GM12878 (cell line): ENCODE data around the gene HPD. TPM values are rescaled to one million over a fixed set of nuclear protein-coding genes. Genes with fewer than 3 reads are reported as not detected.

Experiments used
- ATAC-seq: fragments of 200-7000 bp; cut with Tn5 transposase; 3 replicates; pipeline ENCODE4 v1.9.1; 2020; ENCODE audit warnings: mild to moderate bottlenecking, moderate library complexity
- BruUV-seq: library from RNA; stranded (reverse); fragments of 400-500 nt; replicated peaks from 2 replicates; lab custom pipeline; 2021; lab: Mats Ljungman, UMichigan
- CTCF ChIA-PET: fragments of 300-600 bp; sonication (Branson Sonifier 250); formaldehyde crosslinking; extraction: SDS; loops from one replicate; lab custom pipeline; 2021; ENCODE audit warnings: inconsistent platforms; lab: Yijun Ruan, JAX
- POLR2A ChIA-PET: fragments of 350-600 bp; formaldehyde crosslinking; extraction: SDS; loops from one replicate; lab custom pipeline; 2021; ENCODE audit warnings: inconsistent platforms; lab: Charles Lee
- RAD21 ChIA-PET: fragments of 300-600 bp; sonication (Branson Sonifier 250); formaldehyde crosslinking; loops from one replicate; lab custom pipeline; 2023; ENCODE audit warnings: antibody characterized with exemption; ENCODE audit not compliant: unreplicated experiment; lab: Charles Lee
- SMC1A ChIA-PET: fragments of 300-600 bp; sonication (Branson Sonifier 250); formaldehyde crosslinking; loops from one replicate; lab custom pipeline; 2023; ENCODE audit not compliant: unreplicated experiment, uncharacterized antibody; lab: Charles Lee
- DNase-seq: peaks from one replicate; pipeline ENCODE4 v3.0.0-alpha.2; 2011; ENCODE audit warnings: low read depth, low spot score
- FAIRE-seq: peaks from 3 replicates; lab custom pipeline; 2011; peaks lifted over from hg19 to GRCh38; lab: Jason Lieb, UNC
- H2AFZ ChIP-seq: 2 replicates; pipeline ENCODE4 v1.6.0; 2011; ENCODE audit warnings: low read depth, low read length, control low read depth; ENCODE audit not compliant: control insufficient read depth
- H3K27ac ChIP-seq: 2 replicates; pipeline ENCODE4 v1.5.1; 2011; ENCODE audit warnings: control low read depth; ENCODE audit not compliant: control insufficient read depth, insufficient read depth
- H3K27me3 ChIP-seq, 2 experiments: replicated peaks in 1 of 2; 2 replicates each; pipeline versions ENCODE4 v1.6.0 to v1.6.1; 2011; ENCODE audit warnings: low read length in 1 of 2; ENCODE audit not compliant: control insufficient read depth in 2 of 2, insufficient read depth in 2 of 2
- H3K36me3 ChIP-seq, 2 experiments: 2 replicates each; pipeline ENCODE4 v1.5.1; 2011; ENCODE audit warnings: low read length in 1 of 2; ENCODE audit not compliant: control insufficient read depth in 2 of 2, insufficient read depth in 2 of 2
- H3K4me1 ChIP-seq: 2 replicates; pipeline ENCODE4 v1.6.1; 2011; ENCODE audit warnings: mild to moderate bottlenecking, low read length, moderate library complexity, mixed read lengths; ENCODE audit not compliant: control insufficient read depth, insufficient read depth
- H3K4me2 ChIP-seq: 2 replicates; pipeline ENCODE4 v1.6.0; 2011; ENCODE audit warnings: control low read depth; ENCODE audit not compliant: control insufficient read depth, insufficient read depth
- H3K4me3 ChIP-seq: fragments of 200-600 bp; sonication (generic); 2 replicates; pipeline ENCODE4 v1.5.1; 2016
- H3K79me2 ChIP-seq: 2 replicates; pipeline ENCODE4 v1.6.0; 2011; ENCODE audit warnings: low read length; ENCODE audit not compliant: control insufficient read depth, insufficient read depth
- H3K9ac ChIP-seq: 2 replicates; pipeline ENCODE4 v1.8.0; 2011; ENCODE audit warnings: low read length, control low read depth, mixed read lengths; ENCODE audit not compliant: control insufficient read depth, insufficient read depth
- H3K9me3 ChIP-seq: replicated peaks from 3 replicates; pipeline ENCODE4 v1.5.1; 2011; ENCODE audit warnings: mild to moderate bottlenecking, low read length; ENCODE audit not compliant: control insufficient read depth, insufficient read depth
- H4K20me1 ChIP-seq: 2 replicates; pipeline ENCODE4 v1.6.0; 2011; ENCODE audit not compliant: control insufficient read depth, insufficient read depth
- ASH2L ChIP-seq: fragments of 300-600, 200-600 bp; sonication (generic); IDR thresholded peaks from 2 replicates; pipeline ENCODE4 v1.6.1; 2017; ENCODE audit warnings: low read depth, mild to moderate bottlenecking, borderline replicate concordance
- BMI1 ChIP-seq: fragments of 450-650 bp; IDR thresholded peaks from 2 replicates; pipeline ENCODE4 v1.6.1; 2016; ENCODE audit warnings: mild to moderate bottlenecking, moderate library complexity, borderline replicate concordance
- CBFB ChIP-seq: IDR thresholded peaks from 2 replicates; pipeline ENCODE4 v1.6.1; 2016; ENCODE audit warnings: antibody characterized with exemption, low read depth
- E4F1 ChIP-seq: fragments of 450-650 bp; IDR thresholded peaks from 2 replicates; pipeline ENCODE4 v1.6.1; 2018; ENCODE audit warnings: borderline replicate concordance, mild to moderate bottlenecking; ENCODE audit not compliant: partially characterized antibody
- REST ChIP-seq: IDR thresholded peaks from 2 replicates; pipeline ENCODE4 v1.6.1; 2012; ENCODE audit warnings: mild to moderate bottlenecking, low read depth, low read length
- SMARCA5 ChIP-seq: fragments of 450-650 bp; IDR thresholded peaks from 2 replicates; pipeline ENCODE4 v1.6.1; 2017; ENCODE audit warnings: mild to moderate bottlenecking
- ZBTB11 ChIP-seq: fragments of 450-650 bp; formaldehyde crosslinking; IDR thresholded peaks from 2 replicates; pipeline ENCODE4 v1.5.0; 2022; ENCODE audit warnings: mild to moderate bottlenecking, missing genetic modification characterization
- WGBS: methylation state at CpG from one replicate; pipeline ENCODE4 v1.1.6; 2016; ENCODE audit warnings: low lambda C conversion rate; ENCODE audit not compliant: insufficient replicate concordance, insufficient coverage; ENCODE audit errors: missing lambda C conversion rate; 5-methylcytosine and 5-hydroxymethylcytosine counted together
- in situ Hi-C: fragments of 300-500 bp; cut with MboI; formaldehyde crosslinking; loops from 9 replicates; pipeline ENCODE4 v1.14.3; 2018; ENCODE audit warnings: mixed read lengths
- intact Hi-C: fragments of 100-400 bp; cut with micrococcal nuclease; formaldehyde crosslinking; loops from one replicate; pipeline ENCODE4 v1.14.2; 2022; ENCODE audit not compliant: unreplicated experiment
- polyA plus RNA-seq, 11 experiments: library from polyadenylated mRNA; depleted of rRNA in 4 of 11; unstranded in 6 of 11; stranded (reverse) in 5 of 11; fragments of >200 nt; fragmentation: Nextera tagmentation in 4 of 11; fragmentation: Illumina TruSeq in 1 of 11; extraction: Ambion mirVana in 4 of 11; extraction: Trizol in 1 of 11; gene quantifications; 1 replicate in 1 of 11; 2 replicates in 10 of 11; pipeline versions ENCODE4 v1.2.1 to v1.2.3, GENCODE V29; 2011 to 2016; ENCODE audit warnings: inconsistent platforms in 2 of 11, missing spikeins in 2 of 11, low read depth in 1 of 11
- total RNA-seq, 4 experiments: library from RNA; depleted of rRNA in 3 of 4; stranded (reverse); fragments of >200 nt in 3 of 4; fragmentation: Illumina TruSeq in 1 of 4; extraction: Trizol in 1 of 4; gene quantifications; 2 replicates each; pipeline versions ENCODE4 v1.2.1 to v1.2.3, GENCODE V29; 2013 to 2021

Gene HPD
- total and polyA plus RNA-seq, 10 of the 15 experiments (the other 5 are each of a cell fraction or from before 2014, with no cell fraction given), result 0.04 to 0.69 (median 0.28) TPM; not detected in 7

- TF ChIP-seq BMI1, result no peak
- no peak for TF ChIP-seq ZBTB11
- no peak for TF ChIP-seq CBFB
- no peak for TF ChIP-seq ASH2L
- no peak for TF ChIP-seq SMARCA5
Measured at GRCh38 chr12:121830134-121830533, 28.5 kb downstream of the HPD start (continued).

GRCh38 chr12:121829250-121829918 lies 29.3 kb downstream of the HPD start:
- RAD21 ChIA-PET, result no interaction called here
- no TSS peak for BruUV-seq
- TF ChIP-seq E4F1 (no peak), REST (no peak)

More at GRCh38 chr12:121829250-121829918, 29.3 kb downstream of the HPD start:
- DNase-seq, result no peak
- ChIA-PET POLR2A (no interaction called here), SMC1A (no interaction called here), CTCF (interaction anchor here (0.7 kb wide), 1 partner anchor 42 kb away, joined by 3 read pairs; no protein-coding TSS in a partner anchor)
- intact Hi-C loops (no loop called here), in situ Hi-C loops (no loop called here)
- WGBS, result 94% methylated on average over 7 of the region's 7 CpGs
- Histone ChIP-seq H3K79me2 (no peaks in the 10 kb centered on the region), H3K9ac (no peak overlapping the region), H2AFZ (no peak overlapping the region), H3K4me3 (no peak overlapping the region), H4K20me1 (no peaks in the 10 kb centered on the region), H3K4me2 (no peak overlapping the region), H3K36me3 (peaks cover 3 to 12% of the 10 kb centered on the region in 2 experiments; a peak in 3 of 4 replicates), H3K9me3 (no peaks in the 10 kb centered on the region), H3K27me3 (no peaks in the 10 kb centered on the region), H3K27ac (no peak overlapping the region), H3K4me1 (no peaks in the 10 kb centered on the region)
- no peak for FAIRE-seq
- ATAC-seq, result peak; percentile 30; the same call in 2 of the 3 replicates
